GM11168 (cell line): ENCODE results near the gene GATAD2B.
"Not testable (repeated sequence)": the region's sequence is repeated elsewhere in the genome, so short reads cannot be mapped to it uniquely, and the experiment has no call there.

Experiments
- in situ Hi-C: fragments of 300-500 bp; cut with MboI; formaldehyde crosslinking; loops from one replicate; pipeline ENCODE4 v1.12.0; 2022; ENCODE audit warnings: low sequenced_read_pairs; ENCODE audit not compliant: unreplicated experiment

The GATAD2B gene

GRCh38 chr1:153848805-153849204, 74.0 kb downstream of the GATAD2B start:
- in situ Hi-C loops, result no loop called here

GRCh38 chr1:153845158-153845557, 77.6 kb downstream of the GATAD2B start:
- in situ Hi-C loops, result no loop called here

GRCh38 chr1:153844349-153844748, 78.4 kb downstream of the GATAD2B start:
- in situ Hi-C loops, result not testable (repeated sequence)

- in situ Hi-C loops, result no loop called here
These were observed 80.7 kb downstream of the GATAD2B start for GRCh38 chr1:153842006-153842471.

- in situ Hi-C loops, result no loop called here
These were observed 81.2 kb downstream of the GATAD2B start for GRCh38 chr1:153841463-153841994.

- in situ Hi-C loops, result not testable (repeated sequence)
These were observed 82.0 kb downstream of the GATAD2B start for GRCh38 chr1:153840774-153841173.

- in situ Hi-C loops, result not testable (repeated sequence)
These were observed 88.8 kb downstream of the GATAD2B start for GRCh38 chr1:153833968-153834367.

- in situ Hi-C loops, result no loop called here
These were observed 89.6 kb downstream of the GATAD2B start for GRCh38 chr1:153833171-153833570.

GRCh38 chr1:153832293-153832692, 90.5 kb downstream of the GATAD2B start:
- in situ Hi-C loops, result no loop called here

GRCh38 chr1:153831026-153831425, 91.7 kb downstream of the GATAD2B start:
- in situ Hi-C loops, result no loop called here

GRCh38 chr1:153827168-153827964, 95.4 kb downstream of the GATAD2B start:
- in situ Hi-C loops, result no loop called here

- in situ Hi-C loops, result no loop called here
These were observed 103.9 kb downstream of the GATAD2B start for GRCh38 chr1:153818876-153819275.

GRCh38 chr1:153816283-153816889, 106.4 kb downstream of the GATAD2B start:
- in situ Hi-C loops, result no loop called here

GRCh38 chr1:153805886-153806719, 116.7 kb downstream of the GATAD2B start:
- in situ Hi-C loops, result no loop called here

- in situ Hi-C loops, result no loop called here
These were observed 117.6 kb downstream of the GATAD2B start for GRCh38 chr1:153805042-153805745.

GRCh38 chr1:153804112-153804511, 118.7 kb downstream of the GATAD2B start:
- in situ Hi-C loops, result no loop called here

- in situ Hi-C loops, result no loop called here
These were observed 119.2 kb downstream of the GATAD2B start for GRCh38 chr1:153803470-153804056.

- in situ Hi-C loops, result no loop called here
These were observed 120.7 kb downstream of the GATAD2B start for GRCh38 chr1:153801786-153802697.
